DMS 273 treated with DMSO at 0.1 percent for 48 hours (cell line): ENCODE results near the gene IGSF3.

Experiments used
- DNase-seq: peaks from one replicate; lab custom pipeline; 2025; lab: John Stamatoyannopoulos, UW

The IGSF3 gene

GRCh38 chr1:116667575-116668105, at the start of gene IGSF3:
TSS of gene IGSF3 (minus strand) at chr1:116667733. CDS start at chr1:116666326, 1,407 bp downstream.
- no peak for DNase-seq

DNA sequence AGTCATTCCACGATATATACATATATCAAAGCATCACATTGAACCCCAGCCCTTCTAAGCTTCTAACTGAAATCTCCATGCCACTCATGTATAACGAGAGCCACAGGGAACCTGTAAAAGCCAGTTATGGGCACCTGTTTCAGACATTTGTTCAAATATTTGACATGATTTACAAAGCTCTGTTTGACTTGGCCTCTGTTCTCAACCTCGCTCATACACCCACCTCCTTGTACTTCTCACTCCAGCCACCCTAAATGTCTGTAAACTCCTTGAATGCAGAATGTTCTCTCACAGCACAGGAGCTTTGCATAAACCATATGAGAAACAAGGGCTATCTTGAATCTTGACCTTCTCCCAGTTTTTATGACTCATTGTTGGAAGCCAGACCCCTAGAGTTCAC, 49.8 kb upstream of the IGSF3 start:
- DNase-seq = no peak

- DNase-seq = no peak
Observed at GRCh38 chr1:116716391-116716790, 48.9 kb upstream of the IGSF3 start.

GRCh38 chr1:116713474-116713873, 45.9 kb upstream of the IGSF3 start:
- no peak for DNase-seq

GRCh38 chr1:116712510-116712909, 45.0 kb upstream of the IGSF3 start:
- no peak for DNase-seq

- DNase-seq = peak; percentile 42
Observed at GRCh38 chr1:116711263-116711840, 43.8 kb upstream of the IGSF3 start.

GRCh38 chr1:116710420-116711262, 43.1 kb upstream of the IGSF3 start:
- DNase-seq = no peak

DNA sequence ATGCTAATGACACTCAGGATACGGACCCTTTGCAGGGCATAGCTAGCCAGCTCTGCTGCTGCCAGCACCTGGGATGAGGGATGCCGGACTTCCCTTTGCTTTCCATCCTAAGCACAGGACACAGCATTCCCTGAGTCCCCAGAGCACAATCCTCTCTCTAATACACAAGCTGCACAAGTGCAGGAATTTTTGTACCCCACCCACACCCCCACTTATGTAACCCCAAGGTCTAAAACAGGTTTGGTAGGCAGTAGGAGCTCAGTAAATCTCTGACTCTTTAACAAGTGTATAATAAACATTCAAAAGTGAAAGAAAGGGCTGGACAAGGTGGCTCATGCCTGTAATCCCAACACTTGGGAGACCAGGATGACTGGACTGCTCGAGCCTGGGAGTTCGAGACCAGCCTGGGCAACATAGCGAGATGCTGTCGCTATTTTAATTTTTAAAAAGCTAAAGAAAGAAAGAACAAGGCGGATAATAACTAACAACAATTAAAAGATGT, 42.2 kb upstream of the IGSF3 start:
- no peak for DNase-seq

DNA sequence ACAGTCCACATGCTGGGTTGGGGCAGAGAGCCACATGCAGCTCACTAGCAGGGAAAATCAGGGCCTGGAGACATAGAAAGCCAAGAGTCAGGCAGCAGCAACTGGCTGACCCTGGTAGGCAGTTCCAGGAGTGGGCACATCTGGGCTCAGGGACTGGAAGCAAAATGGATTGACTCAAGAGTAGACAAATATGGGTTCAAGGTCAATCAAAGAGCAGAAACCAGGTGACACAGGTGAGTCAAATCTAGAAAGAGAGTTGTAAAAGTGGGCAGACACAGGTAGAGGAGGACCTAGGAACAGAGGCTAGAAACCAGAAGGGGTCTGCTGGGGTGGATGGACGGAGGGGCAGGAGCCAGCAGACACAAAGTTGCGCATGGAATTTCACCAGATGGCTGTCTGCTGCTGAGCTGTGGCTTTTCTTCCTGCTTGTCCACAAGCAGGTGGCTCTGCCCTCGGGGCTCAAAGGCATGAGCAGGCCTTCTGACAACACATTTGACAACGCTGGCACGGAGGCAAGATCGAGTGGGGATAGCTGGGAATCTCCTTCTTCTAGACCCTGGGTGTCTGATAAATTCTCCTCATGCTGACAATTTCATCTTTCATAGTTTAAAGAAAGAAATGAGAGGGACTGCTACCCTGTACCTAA, 40.8 kb upstream of the IGSF3 start:
- no peak for DNase-seq

GRCh38 chr1:116706841-116707240, 39.3 kb upstream of the IGSF3 start:
- DNase-seq = no peak

DNA sequence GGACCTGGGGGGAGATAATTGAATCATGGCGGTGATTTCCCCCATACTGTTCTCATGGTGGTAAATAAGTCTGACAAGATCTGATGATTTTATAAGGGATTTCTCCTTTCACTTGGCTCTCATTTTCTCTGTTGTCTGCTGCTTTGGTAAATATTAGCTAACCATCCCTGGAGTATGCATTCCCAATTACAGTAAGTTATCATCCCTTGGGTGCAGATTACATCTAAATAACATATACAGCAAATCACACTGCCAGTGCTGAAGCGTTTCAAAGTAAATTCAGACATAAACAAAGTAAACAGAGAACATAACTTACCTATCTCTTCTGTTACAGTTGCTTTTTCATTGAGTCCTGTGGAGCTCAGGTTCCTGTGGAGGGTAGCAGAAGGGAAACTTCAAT, 38.6 kb upstream of the IGSF3 start:
- DNase-seq = no peak

- no peak for DNase-seq
Observed at GRCh38 chr1:116704278-116704677, 36.7 kb upstream of the IGSF3 start.

- DNase-seq = no peak
Observed at GRCh38 chr1:116699605-116700004, 32.1 kb upstream of the IGSF3 start.

GRCh38 chr1:116698244-116698595, 30.7 kb upstream of the IGSF3 start:
- no peak for DNase-seq

DNA sequence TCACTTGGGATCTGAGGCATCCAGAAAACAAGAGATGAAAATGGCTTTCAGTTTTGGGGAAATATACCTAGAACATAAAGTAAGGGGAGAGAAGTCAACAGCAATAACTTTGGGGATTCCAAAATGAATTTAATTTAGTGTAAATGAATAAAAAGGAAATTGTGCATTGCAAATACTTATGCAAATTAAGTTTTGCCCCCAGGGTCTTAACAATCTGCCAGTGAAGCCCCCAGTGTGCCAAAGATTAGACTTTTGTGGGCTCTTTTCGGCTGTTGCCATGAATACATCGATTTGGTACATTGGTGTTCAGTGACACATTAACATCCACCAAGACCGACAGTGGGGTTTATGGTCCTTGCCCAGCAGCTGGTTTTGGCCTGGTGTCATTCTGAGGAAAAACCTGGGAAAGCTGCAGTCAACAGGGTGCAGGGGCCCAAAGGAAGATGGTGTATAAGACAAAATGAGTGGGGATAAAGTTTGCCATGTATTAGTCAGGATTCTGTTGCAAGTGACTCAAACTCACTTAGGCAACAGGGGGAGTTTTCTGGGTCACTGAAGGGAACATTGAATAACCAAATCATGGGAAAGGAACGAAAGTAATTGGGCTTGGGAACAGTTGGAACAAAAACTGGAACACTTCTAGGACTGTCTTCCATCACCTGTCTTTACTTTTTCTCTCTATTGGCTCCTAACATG, 30.2 kb upstream of the IGSF3 start:
- DNase-seq = no peak

DNA sequence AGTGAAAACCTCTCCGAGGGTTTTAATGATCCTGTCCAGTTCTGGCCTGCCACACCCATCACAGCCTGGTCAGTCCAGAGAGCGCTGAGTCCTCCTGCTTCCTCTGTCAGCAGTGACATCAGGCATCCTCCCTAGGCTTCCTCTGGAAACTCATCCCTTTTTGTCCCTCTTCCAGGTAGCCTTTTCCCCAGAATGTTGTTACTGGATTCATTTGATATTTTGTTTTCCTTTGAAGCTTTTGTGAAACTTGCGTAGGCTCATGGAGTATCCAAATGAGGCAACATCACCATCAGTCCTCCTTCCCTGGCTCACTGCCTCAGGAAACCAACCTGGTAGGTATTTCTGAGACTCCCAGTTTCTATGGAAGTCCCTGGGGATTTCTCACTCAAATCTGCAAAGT, 27.0 kb upstream of the IGSF3 start:
- no peak for DNase-seq

- DNase-seq = no peak
Observed at GRCh38 chr1:116693759-116694480, 26.4 kb upstream of the IGSF3 start.

DNA sequence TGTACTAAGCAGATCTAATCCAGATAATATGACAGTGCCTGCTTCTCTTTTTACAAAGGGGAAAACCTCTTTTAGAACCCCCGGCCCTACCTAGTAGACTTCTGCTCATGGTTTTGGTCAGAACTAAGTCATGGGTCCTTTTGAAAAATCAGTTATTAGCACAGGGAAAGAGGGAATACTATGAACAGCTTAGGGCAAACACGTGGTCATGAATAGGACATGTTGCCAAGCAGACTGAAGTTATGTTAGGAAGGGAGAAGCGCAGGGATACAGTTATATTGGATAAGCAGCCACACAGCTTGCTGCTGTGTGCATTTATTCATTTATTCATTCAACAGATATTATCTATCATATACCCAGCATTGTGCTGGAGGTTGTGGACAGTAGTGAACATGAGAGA, 25.3 kb upstream of the IGSF3 start:
- DNase-seq = no peak

GRCh38 chr1:116690849-116691406, 23.4 kb upstream of the IGSF3 start:
- DNase-seq = no peak

DNA sequence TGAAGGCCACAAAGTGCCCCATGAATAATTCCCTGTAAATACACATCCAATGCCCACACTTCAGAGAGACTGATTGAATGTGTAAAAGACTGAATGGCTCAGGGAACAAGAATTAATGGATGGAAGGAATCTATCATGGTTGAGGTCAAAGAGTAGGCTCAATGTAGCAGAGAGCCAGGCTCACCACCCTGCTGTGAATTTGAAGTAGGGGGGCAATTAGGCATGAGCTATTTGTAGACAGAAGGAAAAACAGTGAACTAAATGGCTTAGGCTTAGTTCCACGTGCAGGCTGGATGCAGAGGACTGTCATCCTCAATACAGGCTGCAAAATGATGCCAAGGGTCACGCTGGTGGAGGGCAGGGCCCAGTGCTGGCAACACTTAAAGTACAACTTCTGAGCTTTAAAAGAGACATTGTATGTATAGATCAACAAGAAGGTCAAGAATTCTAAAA, 22.9 kb upstream of the IGSF3 start:
- no peak for DNase-seq

DNA sequence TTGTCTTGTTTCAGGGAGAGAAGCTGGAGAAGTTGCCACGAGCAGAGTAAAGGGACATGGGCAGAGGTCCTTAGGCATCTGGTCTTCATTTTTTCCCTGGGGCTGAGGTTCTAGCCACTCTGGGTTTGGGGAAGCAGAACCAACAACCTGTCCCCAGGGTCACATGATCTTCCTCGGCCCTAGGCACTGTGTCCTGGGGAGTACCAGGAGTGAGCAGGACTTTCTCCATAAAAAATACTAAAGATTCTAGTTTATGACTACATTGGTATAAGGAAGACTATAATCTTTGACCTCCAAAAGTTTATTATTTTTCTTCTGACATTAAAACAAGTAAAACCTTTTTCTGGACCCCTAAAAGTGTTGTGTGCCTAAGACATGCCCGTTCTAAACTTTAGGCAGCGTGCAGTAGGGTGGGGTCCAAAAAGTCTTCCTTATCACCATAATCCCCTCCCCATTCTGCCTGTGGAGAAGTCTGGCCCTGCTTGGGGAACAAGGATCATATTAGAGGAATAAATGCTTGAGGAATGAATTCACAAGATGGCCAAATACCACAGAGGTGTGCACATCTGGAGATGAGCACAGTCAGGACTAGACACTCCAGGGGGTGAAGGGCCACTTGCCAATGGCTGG, 19.3 kb upstream of the IGSF3 start:
- no peak for DNase-seq
